ENCODE data around the gene RBM8A.

Gene RBM8A

GRCh38 chr1:145884675-145885074 is 42.6 kb downstream of the RBM8A start:
- no peak for DNase-seq (ENCODE audit: low read depth in 2 of 2)

- no peak for DNase-seq (ENCODE audit: low read depth in 2 of 2)
These were observed 47.5 kb downstream of the RBM8A start for GRCh38 chr1:145879775-145880174.

GRCh38 chr1:145878724-145879123 is 48.6 kb downstream of the RBM8A start:
- DNase-seq (ENCODE audit: low read depth in 2 of 2) = no peak

- no peak for DNase-seq (ENCODE audit: low read depth in 2 of 2)
These were observed 49.3 kb downstream of the RBM8A start for GRCh38 chr1:145877923-145878486.

GRCh38 chr1:145874646-145875045 is 52.6 kb downstream of the RBM8A start:
- DNase-seq (ENCODE audit: low read depth in 2 of 2) = no peak

- peak; percentile 22 to 28 for DNase-seq (ENCODE audit: low read depth in 2 of 2)
These were observed 55.0 kb downstream of the RBM8A start for GRCh38 chr1:145871994-145872924.

All from stimulated activated CD4-positive, alpha-beta T cell treated with anti-CD3 and anti-CD28 coated beads, Interleukin-4, amount 100 ng/mL, for 48 hours (primary cell).